Activated CD4-positive, alpha-beta T cell treated with anti-CD3 and anti-CD28 coated beads for 1 hour (primary cell): Measurements from ENCODE around the gene TPRN.

Source experiments
- DNase-seq: peaks from one replicate; pipeline ENCODE4 v3.0.0-alpha.2; 2020

Gene TPRN

DNA sequence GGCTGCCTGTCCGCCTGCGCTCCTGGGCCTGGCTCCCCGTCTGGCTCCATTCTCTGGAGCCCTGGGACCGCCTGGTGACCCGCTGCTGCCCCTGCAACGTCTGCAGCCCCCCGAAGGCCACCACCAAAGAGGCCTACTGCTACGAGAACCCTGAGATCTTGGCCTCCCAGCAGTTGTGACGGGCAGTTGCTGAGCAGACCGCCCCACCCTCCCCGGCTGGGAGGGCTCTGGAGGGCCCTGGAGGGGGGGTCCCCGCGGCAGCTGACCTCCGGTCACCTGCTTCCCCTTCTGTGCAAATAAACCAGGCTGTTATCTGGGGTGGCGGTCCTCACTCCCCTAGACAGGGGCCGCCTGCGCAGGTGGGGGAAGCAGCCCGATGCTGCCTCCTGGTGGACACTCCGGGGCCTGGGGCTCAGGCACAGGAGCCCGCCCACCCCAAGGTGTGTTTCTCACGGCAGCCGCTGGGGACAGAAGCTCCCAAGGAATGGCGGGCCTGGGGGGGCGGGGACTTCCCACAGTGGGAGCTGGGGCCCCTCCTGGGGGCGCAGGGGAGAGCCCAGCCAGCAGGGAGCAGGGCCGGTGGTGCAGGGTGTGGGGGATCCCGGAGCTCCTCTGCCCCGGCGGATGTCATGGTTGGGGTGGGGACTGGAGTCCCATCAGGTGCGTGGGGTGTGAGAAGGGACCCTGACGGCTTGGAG lies 35.8 kb upstream of the TPRN start:
- peak; percentile 85 for DNase-seq

DNA sequence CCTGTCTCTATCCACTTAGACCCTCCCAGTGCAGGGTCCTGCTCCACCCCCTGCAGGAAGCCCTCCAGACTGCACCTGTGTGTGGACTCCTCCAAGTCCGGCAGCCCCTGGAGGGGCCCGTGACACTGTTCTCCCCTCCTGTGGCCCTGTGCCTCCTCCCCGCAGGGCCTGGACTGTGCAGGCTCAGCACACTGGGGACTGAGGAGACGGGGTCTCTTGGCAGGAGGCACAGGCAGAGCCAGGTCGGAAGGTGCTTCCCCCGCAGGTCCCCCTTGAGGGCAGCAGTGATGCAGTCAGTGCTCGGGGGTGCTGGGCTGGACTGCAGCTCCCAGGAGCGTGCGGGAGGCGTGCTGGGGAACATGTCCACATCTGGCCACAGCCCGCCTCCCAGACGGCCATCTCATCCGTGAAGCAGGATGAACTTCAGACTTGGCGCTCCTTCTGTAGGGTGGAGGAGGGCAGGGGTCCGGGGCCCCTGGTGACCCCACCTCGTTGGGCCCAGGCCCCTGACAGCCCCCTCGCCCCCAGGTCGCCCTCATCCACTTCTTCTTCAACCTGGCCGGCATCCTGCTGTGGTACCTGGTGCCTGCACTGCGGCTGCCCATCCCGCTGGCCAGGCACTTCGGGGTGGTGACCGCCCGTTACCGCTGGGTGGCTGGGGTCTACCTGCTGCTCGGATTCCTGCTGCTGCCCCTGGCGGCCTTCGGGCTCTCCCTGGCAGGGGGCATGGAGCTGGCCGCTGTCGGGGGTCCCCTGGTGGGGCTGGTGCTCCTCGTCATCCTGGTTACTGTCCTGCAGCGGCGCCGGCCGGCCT lies 35.1 kb upstream of the TPRN start:
- DNase-seq = no peak

DNA sequence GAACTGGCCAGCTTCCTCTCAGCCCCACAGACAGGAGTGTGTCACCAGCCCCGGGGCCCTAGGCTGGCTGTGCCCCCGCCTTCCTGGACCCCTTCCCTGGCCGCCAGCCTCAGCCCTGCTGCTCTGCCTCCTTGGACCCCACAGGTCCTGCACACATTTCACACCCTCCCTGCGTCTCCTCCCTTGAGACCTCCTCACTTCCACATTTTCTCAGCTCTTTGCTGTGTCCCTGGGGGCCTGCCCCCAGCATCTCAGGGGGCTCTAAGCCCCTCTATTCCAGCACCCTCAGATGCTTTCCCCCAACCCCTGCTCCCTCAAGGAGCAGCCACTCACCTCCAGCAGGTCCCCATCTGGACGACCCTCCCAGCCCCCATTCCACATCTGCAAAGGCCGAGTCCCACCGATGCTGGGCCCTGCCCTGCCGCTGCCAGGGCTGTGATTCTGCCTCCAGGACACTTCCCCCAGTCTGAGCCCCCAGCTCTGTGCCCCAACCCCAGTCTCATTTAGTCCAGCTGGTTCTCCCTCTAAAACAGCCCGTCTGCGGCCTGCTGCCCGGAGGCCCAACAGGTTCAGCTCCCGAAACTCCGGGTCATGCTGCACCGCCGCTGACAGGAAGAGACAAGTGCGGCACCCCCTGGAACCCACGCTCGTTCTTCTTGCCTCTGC lies 34.4 kb upstream of the TPRN start:
- no peak for DNase-seq

DNA sequence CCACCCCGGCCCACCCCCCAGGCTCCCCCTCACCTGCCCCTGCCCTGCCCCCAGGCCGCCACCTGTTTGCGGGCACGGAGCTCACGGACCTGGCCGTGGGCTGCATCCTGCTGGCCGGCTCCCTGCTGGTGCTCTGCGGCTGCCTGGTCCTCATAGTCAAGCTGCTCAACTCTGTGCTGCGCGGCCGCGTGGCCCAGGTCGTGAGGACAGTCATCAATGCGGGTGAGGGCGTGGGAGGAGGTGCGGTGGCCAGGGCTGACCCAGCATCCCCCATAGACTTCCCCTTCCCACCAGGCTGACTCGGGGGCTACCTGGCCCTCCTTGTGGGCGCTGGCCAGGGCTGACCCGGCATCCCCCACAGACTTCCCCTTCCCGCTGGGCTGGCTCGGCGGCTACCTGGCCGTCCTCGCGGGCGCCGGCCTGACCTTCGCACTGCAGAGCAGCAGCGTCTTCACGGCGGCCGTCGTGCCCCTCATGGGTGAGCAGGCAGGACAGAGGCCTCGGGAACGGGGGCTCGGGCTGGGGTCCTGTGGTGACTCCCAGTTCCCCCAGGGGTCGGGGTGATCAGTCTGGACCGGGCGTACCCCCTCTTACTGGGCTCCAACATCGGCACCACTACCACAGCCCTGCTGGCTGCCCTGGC lies 33.6 kb upstream of the TPRN start:
- no peak for DNase-seq

DNA sequence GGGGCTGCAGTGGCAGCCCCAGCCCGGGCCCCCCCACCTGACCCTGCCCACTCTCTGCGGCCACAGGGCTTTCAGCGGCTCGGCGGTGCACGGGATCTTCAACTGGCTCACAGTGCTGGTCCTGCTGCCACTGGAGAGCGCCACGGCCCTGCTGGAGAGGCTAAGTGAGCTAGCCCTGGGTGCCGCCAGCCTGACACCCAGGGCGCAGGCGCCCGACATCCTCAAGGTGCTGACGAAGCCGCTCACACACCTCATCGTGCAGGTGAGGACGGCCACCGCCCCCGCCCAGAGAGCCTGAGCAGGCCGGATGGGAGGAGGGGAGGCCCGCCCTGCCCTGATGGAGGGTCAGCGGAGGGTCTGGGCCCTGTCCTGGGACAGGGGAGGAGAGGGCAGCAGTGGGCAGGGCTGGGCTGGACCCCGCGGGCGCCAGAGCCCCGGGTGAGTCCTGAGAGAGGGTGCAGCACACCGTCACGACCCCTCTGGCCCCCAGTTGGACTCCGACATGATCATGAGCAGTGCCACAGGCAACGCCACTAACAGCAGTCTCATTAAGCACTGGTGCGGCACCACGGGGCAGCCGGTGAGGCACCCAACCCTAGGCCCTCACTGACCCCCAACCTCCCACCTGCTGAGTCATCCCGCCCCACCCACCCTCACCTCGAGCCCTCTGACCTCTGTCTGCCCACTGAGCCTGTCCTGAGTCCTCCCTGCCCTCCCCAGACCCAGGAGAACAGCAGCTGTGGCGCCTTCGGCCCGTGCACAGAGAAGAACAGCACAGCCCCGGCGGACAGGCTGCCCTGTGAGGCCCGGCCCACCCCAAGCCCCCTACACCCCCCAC lies 32.8 kb upstream of the TPRN start:
- DNase-seq = no peak

DNA sequence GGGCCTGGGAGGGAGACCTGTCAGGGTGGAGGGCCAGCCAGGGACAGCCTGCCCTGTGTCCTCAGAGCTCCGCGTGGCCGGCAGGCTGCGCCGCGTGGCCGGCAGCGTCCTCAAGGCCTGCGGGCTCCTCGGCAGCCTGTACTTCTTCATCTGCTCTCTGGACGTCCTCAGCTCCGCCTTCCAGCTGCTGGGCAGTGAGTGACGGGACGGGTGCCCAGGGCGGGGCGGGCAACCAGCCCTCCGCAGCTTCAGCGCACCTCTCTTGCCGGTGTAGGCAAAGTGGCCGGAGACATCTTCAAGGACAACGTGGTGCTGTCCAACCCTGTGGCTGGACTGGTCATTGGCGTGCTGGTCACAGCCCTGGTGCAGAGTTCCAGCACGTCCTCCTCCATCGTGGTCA lies 32.0 kb upstream of the TPRN start:
- no peak for DNase-seq

DNA sequence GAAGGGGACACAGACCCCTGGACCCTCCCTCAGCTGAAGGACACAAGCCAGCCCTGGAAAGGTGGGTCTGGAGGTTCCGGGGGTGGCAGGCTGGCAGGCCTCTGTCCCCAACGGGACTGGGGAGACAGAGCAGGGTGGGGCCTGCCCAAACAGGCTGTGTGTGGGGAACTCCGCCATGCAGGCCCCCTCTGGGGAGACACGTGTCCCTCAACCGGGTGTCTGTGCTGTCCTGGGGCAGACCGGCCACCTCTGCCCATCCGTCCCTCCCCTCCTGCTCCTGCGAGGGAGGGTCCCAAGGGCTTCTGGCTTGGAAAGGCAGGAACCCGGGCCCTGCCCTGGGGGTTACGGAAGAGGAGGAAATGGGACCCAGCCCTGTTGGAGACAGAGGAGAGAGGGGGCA lies 31.6 kb upstream of the TPRN start:
- no peak for DNase-seq

DNA sequence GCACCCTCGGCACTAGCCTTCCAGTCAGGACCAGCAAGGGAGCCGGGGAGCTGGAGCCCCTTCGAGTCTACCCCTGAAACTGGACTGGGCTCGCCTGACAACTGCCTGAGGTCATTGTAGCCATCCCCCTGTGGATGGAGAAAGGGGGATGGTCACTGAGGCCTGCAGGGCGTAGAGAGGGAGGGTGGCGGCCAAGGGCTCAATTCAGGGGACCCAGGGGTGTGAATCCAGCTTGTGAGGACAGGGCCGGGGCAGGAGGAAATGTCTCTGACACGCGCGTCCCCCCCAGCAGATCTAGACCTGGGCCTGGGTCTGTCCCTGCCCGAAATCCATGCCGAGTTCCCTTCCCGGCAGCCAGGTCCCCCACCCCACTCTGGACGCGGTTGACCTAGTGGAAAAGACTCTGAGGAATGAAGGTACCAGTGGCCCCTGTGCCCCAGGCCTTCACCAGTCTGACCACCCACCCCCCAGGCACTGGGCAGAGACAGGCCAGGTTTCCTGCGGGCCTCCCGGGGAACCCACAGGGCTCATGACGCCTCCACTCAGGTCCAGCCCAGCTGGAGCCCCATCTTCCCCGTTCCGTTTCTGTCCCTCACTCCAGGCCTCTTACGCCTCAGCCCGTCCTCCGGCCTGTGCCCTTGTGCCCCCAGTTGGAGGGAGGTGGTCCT lies 31.0 kb upstream of the TPRN start:
- no peak for DNase-seq

DNA sequence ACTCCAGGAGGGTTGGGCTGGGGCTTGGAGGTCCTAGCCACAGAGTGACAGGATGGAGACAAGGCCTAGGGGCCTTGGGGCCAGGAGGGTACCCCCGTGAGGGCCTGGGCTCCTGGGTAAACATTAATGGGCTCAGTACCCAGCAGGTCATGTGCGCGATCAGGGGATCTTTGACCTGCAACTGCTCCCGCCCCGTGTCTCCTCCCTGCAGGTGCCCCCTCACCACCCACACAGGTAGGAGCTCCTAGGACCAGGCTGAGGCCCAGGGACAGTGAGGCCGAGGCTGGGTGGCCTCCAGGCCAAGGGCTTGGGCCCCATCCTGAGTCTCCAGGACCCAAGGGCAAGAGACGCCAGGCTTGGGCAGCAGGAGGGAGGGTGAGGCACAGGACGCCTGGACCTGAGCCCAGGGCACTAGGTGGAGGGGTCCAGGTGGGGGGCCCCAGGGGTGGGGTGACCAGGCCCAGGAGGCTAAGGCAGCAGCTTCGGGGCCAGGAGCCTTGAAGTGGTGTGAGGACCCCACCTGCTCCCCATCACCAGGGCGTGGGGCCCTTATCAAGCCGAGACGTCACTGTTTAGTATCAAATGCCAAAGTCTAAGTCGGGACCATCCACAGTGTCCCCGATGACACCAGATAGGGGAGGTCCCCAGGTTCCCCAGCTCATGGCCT lies 30.3 kb upstream of the TPRN start, which contains the start of gene SLC34A3:
SLC34A3 (plus strand) TSS at position 197 of the 667 bp plus-strand sequence. CDS start 802 bp downstream, outside the sequence.
- no peak for DNase-seq

DNA sequence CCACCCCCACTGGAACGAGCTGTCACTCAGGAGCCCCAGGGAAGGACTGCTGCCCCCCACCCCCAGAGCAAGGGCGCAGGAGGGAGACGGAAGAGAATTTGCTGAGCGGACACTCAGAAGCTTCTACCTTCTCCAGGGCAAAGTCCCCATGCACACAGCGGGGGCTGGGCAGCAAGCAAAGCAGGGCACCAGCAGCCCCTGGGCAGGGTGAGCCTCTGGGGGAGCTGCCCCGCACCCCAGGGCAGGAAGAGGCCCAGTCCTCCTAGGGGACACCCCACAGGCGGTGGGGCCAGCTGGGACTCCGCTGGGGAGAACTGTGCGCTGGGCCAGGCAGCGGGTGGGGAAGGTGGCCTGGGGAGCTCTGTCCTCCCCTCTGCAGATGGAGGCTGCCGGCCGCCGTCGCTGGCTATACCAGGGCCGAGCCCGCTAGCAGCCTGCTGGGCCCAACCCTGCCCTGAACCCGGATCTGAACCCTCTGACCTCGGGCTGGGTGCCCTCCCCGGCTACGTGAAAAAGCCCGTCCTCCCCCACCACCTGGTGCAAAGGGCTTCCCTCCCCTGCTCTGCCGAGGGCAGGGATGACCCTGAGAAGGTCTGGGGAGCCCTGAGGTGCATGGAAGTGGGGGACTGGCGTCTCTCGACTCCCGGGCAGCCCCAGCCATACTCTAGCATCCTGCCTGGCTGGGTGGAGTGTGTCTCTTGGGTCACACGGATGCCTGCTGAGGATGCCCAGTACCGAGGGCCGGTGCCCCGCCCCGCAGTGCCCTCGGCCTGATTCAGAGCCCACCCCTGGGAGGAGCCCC lies 29.6 kb upstream of the TPRN start:
- no peak for DNase-seq

DNA sequence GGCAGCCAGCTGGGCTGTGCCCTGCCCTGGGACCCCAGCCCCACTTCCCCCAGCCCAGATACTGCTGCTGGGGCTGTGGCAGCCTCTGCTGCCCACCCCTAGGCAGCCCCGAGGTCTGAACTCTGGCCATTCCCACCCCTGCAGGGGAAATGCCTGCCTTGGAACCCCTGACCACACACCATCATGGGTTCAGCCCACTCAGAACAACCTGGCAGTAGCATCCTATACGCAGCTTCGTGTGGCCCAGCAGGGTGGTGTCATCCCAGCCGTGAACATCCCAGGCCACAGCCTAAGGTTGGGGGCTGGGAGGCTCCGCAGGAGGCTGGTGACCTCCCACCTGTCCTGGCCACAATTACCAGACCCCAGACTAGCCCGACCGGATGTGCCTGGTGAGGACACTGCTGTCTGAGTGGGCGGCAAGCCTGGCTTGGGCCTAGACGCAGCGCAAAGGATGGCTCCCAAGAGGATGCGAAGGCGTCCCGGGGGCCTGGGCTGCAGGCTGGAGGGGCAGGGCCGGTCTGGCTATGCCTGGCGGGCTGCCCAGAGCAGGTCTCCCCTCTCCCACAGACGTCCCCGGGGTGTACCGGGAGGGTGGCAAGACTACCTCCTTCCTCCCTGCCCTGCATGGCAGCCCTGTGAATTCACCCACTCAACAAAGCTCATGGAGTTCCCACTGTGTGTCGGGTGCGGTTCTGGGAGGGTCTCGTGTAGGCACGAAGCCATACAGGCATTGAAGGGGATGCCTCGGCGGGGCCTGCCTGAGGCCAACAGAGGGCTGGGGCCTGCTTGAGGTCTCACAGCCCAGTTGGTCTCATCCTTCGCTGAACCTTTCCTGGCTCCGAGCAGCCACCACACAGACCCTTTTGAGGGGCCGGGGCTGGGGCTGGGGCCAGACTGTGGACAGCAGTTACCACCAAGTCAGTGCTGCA lies 28.7 kb upstream of the TPRN start:
- no peak for DNase-seq

DNA sequence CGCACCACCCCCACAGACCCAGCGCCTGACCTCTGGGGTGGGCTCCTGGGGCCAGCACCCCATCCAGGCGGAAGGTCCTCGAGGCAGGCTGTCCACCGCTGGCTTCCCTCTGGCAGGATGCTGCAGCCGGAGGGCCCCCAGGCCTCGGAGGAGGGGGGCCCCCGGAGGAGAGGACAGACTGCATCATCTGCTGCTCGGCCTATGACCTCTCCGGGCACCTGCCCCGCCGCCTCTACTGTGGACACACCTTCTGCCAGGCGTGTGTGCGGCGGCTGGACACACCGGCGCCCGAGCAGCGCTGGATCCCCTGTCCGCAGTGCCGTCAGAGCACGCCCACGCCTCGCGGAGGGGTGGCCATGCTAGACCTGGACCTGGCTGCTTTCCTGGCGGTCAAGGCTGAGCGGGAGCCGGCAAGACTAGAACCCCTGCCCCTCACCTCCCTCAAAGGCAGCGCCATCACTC lies 28.0 kb upstream of the TPRN start:
- no peak for DNase-seq

DNA sequence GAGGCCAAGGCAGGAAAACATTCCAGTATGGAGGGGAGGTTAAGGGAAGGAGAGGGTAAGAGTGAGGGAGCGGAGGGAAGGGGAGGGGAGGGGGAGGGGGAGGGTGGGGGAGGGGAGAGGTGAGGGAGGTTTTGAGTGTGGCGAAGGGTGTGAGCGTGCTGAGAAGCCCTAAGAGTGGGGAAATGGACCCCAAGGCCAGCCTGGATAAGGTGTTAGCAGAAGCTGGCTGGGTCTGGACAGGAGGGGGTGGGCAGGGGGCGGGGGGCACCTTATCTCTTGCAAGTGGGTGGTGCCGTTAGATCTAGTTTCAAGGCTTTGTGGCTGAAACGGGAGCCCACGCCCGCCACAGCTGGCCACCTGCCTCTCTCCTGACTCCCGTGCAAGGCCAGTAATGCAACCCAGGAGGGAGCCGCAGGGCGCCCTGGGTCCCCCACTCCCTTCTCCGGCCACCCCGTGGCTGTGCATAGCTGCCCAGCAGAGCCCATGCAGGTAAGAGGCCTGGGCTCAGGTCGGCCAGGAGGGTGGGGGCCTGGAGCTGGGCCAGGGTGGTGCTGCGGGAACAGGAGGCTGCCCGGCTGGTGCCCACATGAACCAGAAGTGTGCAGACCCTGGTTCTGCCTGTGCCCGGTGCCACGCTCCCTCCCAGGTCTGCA lies 27.4 kb upstream of the TPRN start:
- DNase-seq = no peak

DNA sequence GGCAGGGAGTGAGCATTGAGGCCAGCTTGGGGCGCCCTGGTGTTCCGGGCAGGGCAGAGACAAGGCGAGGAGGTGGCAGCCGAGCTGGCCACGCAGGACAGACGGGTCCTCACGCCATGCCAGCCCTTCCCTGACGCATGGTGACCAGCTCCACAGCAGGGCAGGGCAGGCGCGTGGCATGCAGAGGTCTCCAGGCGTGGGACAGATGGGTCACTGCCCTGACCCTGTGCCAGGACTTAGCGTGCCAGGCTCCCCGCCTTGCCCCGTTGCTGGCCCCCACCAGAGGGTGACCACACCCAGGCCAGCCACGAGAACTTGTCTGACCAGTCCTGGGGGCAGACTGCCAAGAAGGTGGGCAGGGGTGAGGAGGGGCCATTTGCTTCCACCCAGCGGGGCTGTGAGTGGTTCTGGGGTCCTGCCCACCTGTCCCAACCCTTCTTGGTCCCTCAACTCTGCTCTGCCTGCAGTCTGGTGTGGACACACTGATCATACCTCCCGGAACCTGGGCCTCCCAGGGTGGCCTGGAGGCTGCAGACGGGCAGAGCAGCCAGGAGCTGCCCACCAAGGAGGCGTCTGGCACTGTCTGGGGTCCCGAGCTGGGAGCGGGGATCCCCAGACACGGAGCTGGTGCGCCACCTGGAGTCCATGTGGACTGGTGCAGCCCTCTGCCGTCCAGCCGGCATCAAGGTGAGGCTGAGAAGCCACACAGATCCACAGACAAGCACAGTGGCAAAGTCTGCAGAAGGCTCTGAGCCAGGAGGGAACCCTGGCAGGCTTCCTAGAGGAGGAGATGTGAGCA lies 26.7 kb upstream of the TPRN start, which contains the start of gene RNF224:
RNF224 (plus strand) TSS at position 449 of the 799 bp plus-strand sequence. CDS start 834 bp downstream, outside the sequence.
- peak; percentile 73 for DNase-seq

DNA sequence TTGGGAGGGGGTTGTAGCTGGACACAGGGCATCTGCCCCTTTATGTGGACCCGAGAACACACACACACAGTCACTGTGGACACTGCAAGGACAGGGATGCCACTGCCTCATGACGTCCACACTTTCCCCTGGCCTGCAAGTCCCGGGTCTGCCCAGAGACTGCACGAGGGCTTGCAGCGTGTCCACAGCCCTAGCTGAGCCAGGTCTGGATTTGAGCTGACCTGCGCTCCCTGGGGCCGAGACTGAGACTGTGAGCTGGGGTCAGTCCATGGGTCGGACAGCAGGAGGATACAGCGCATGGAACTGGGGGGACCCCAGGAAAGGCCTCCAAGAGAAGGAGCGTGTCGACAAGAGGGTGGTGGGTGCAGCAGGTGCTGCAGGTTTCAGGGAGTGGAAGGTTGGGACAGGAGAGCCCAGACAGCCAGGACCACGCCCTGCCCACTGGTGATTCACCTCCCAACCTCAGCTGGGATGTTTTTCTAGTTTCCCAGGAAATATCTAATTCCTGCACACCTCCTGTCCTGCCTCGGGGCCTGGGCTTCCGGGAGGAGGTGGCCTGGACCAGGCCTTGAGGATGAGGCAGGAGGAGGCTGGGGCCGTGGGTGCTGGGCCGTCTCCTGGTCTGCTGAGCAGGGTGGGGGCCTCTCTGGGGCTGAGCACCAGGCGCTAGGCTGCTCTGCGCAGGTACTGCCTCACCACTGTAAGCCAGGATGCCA lies 26.0 kb upstream of the TPRN start:
- DNase-seq = no peak

DNA sequence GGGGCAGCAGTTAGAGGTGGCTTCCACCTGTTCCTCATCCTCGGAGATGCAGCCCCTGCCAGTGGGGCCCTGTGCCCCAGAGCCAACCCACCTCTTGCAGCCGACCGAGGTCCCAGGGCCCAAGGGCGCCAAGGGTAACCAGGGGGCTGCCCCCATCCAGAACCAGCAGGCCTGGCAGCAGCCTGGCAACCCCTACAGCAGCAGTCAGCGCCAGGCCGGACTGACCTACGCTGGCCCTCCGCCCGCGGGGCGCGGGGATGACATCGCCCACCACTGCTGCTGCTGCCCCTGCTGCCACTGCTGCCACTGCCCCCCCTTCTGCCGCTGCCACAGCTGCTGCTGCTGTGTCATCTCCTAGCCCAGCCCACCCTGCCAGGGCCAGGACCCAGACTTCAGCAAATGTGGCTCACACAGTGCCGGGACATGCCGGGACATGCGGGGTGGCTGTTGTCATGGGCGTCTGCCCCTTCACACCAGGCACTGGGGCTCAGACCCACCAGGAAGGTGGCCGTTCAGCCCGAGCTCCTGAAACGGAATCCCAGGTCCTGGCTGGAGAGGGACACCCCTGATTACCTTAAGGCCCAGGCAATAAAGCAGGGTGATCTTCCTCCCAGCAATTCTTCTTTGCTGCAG lies 25.3 kb upstream of the TPRN start:
- no peak for DNase-seq
